ENCODE measurements around the gene C17orf114.

Gene C17orf114

GRCh38 chr17:4822835-4823234, 20.7 kb upstream of the C17orf114 start:
- peaks cover 0 to 1% of the 10 kb centered on the region in 2 experiments; a peak in 1 of 5 replicates for H3K36me3 ChIP-seq (replicated peaks in 1 of 2; ENCODE audit: control insufficient read depth in 1 of 2, insufficient read depth in 2 of 2, low read length in 2 of 2)
- intact Hi-C loops (cut with micrococcal nuclease; ENCODE audit: unreplicated experiment): no loop called here

More at GRCh38 chr17:4822835-4823234, 20.7 kb upstream of the C17orf114 start:
- Histone ChIP-seq H4K20me1 (ENCODE audit: insufficient read depth, low read length) (no peaks in the 10 kb centered on the region), H3K27me3 (ENCODE audit: control insufficient read depth in 1 of 2, insufficient read depth in 2 of 2, low read length in 2 of 2) (no peaks in the 10 kb centered on the region), H3K4me2 (ENCODE audit: low read depth, low read length) (no peak overlapping the region), H3K79me2 (ENCODE audit: insufficient read depth, low read length) (no peaks in the 10 kb centered on the region), H3K9ac (ENCODE audit: insufficient read depth, low read depth, low read length) (no peak overlapping the region), H3K9me3 (ENCODE audit: low read length) (no peaks in the 10 kb centered on the region), H3K27ac (ENCODE audit: extremely low read length, insufficient read depth, low read length) (no peak overlapping the region), H3K4me1 (ENCODE audit: insufficient read depth, low read length) (no peaks in the 10 kb centered on the region), H3K4me3 (replicated peaks in 1 of 3; ENCODE audit: insufficient read depth in 1 of 3, low read depth in 2 of 3, low read length in 3 of 3) (no peak overlapping the region), H2AFZ (ENCODE audit: low read length) (no peak overlapping the region)
- ChIA-PET POLR2A (no interaction called here), CTCF (ENCODE audit: low intra/inter-chr PET ratio, low total read pairs) (no interaction called here)
- in situ Hi-C loops (cut with HindIII; ENCODE audit: extremely low pct_ligation_motif_present, low pct_unique_long_range_greater_than_20kb): no loop called here
- ATAC-seq (peak; percentile 19; the same call in 1 of the 3 replicates), DNase-seq (ENCODE audit: low spot score) (no peak), FAIRE-seq (no peak)
- 79% methylated on average over 2 of the region's 3 CpGs for WGBS (ENCODE audit: low lambda C conversion rate)
- no TSS peak for BruUV-seq (replicated peaks)
- TF ChIP-seq POLR2A (IDR thresholded peaks at IDR 0.05; ENCODE audit: insufficient read depth in 1 of 2, low read depth in 2 of 2, low read length in 2 of 2) (no peak), SUZ12 (IDR thresholded peaks at IDR 0.05; ENCODE audit: low read depth, low read length) (no peak), UBTF (CRISPR knock-in tag; IDR thresholded peaks at IDR 0.05) (no peak), NCOA2 (CRISPR knock-in tag; IDR thresholded peaks at IDR 0.05) (no peak), ZNF407 (CRISPR knock-in tag; IDR thresholded peaks at IDR 0.05; ENCODE audit: not compliant biosample characterization) (no peak), MATR3 (CRISPR knock-in tag; IDR thresholded peaks at IDR 0.05) (no peak), RFX1 (IDR thresholded peaks at IDR 0.05) (no peak), KAT8 (CRISPR knock-in tag; IDR thresholded peaks at IDR 0.05) (no peak), ZNF101 (CRISPR knock-in tag; IDR thresholded peaks at IDR 0.05; ENCODE audit: borderline replicate concordance, low read depth) (no peak), PREB (CRISPR knock-in tag; IDR thresholded peaks at IDR 0.05) (no peak), ZNF124 (CRISPR knock-in tag; IDR thresholded peaks at IDR 0.05) (no peak), FOXM1 (CRISPR knock-in tag; IDR thresholded peaks at IDR 0.05) (no peak)
